K562 (cell line): ENCODE data around the gene ZNF264. TPM values are rescaled to one million over a fixed set of nuclear protein-coding genes. Genes with fewer than 3 reads are reported as not detected.

ENCODE experiments used
- BRD9 ChIP-seq: fragments of 450-650 bp; IDR thresholded peaks from 2 replicates; pipeline ENCODE4 v1.6.1; 2018; ENCODE audit warnings: low read depth; ENCODE audit not compliant: partially characterized antibody
- CEBPZ ChIP-seq: fragments of 150-350 bp; IDR thresholded peaks from 2 replicates; pipeline ENCODE4 v1.6.1; 2014; ENCODE audit warnings: low read depth, mild to moderate bottlenecking, low read length, borderline replicate concordance
- EHMT2 ChIP-seq: fragments of 450-650 bp; IDR thresholded peaks from 2 replicates; pipeline ENCODE4 v1.6.1; 2018; ENCODE audit warnings: antibody characterized with exemption
- EWSR1 ChIP-seq: fragments of 450-650 bp; IDR thresholded peaks from 2 replicates; pipeline ENCODE4 v1.6.1; 2018; ENCODE audit warnings: borderline replicate concordance, mild to moderate bottlenecking, low read depth, moderate library complexity; ENCODE audit not compliant: partially characterized antibody
- IRF1 ChIP-seq: sonication (generic); formaldehyde crosslinking; IDR thresholded peaks from 2 replicates; pipeline ENCODE4 v1.8.0; 2022; ENCODE audit warnings: missing genetic modification reagents, mild to moderate bottlenecking, borderline replicate concordance
- NFIC ChIP-seq: fragments of 450-650 bp; IDR thresholded peaks from 2 replicates; pipeline ENCODE4 v1.6.1; 2017; ENCODE audit warnings: mild to moderate bottlenecking, inconsistent platforms
- NFXL1 ChIP-seq: fragments of 450-650 bp; formaldehyde crosslinking; IDR thresholded peaks from 2 replicates; pipeline ENCODE4 v1.4.0; 2021; ENCODE audit warnings: mild to moderate bottlenecking
- NUFIP1 ChIP-seq: fragments of 450-650 bp; IDR thresholded peaks from 2 replicates; pipeline ENCODE4 v1.6.1; 2018; ENCODE audit not compliant: partially characterized antibody
- POLR2A ChIP-seq: fragments of 450-650 bp; conservative IDR thresholded peaks from 2 replicates; pipeline ENCODE4 v1.6.1; 2016
- RBFOX2 ChIP-seq: fragments of 200-400 bp; formaldehyde crosslinking; IDR thresholded peaks from 2 replicates; pipeline ENCODE4 v1.6.1; 2017; ENCODE audit warnings: low read depth, mild to moderate bottlenecking, low read length, moderate library complexity
- RHOXF2B ChIP-seq: fragments of 250-450 bp; sonication (Bioruptor Pico); conservative IDR thresholded peaks from 2 replicates; pipeline ENCODE4 v1.5.1; 2021
- SAP30 ChIP-seq: fragments of 200-600 bp; sonication (generic); IDR thresholded peaks from 2 replicates; pipeline ENCODE4 v1.6.1; 2012; ENCODE audit warnings: borderline replicate concordance, low read depth, mild to moderate bottlenecking, moderate library complexity, low read length, control low read depth, inconsistent platforms; ENCODE audit not compliant: insufficient read depth, poor library complexity, severe bottlenecking
- SMARCA4 ChIP-seq: fragments of 450-650 bp; IDR thresholded peaks from 2 replicates; pipeline ENCODE4 v1.6.1; 2016
- STAT5B ChIP-seq: fragments of 250-450 bp; sonication (Bioruptor Pico); IDR thresholded peaks from 2 replicates; pipeline ENCODE4 v1.8.0; 2021; ENCODE audit warnings: mild to moderate bottlenecking, inconsistent platforms
- TAF7 ChIP-seq: fragments of 450-650 bp; IDR thresholded peaks from 2 replicates; pipeline ENCODE4 v1.6.1; 2016; ENCODE audit warnings: missing genetic modification characterization, missing compliant biosample characterization
- TCF7 ChIP-seq: sonication (generic); IDR thresholded peaks from 2 replicates; pipeline ENCODE4 v1.6.1; 2016; ENCODE audit warnings: antibody characterized with exemption, borderline replicate concordance
- XRCC4 ChIP-seq: IDR thresholded peaks from one replicate; pipeline ENCODE4 v1.6.1; 2011; ENCODE audit not compliant: insufficient read depth, insufficient read length; ENCODE audit errors: extremely low read depth
- ZNF133 ChIP-seq: fragments of 250-450 bp; sonication (Bioruptor Pico); IDR thresholded peaks from 2 replicates; pipeline ENCODE4 v1.4.0; 2020; ENCODE audit warnings: mild to moderate bottlenecking
- ZNF175 ChIP-seq: fragments of 200-800 bp; sonication (Bioruptor generic); IDR thresholded peaks from 2 replicates; pipeline ENCODE4 v1.6.1; 2016; ENCODE audit warnings: low read depth, mild to moderate bottlenecking, missing genetic modification characterization, missing compliant biosample characterization
- ZNF217 ChIP-seq: sonication (generic); formaldehyde crosslinking; IDR thresholded peaks from 2 replicates; pipeline ENCODE4 v1.8.0; 2022; ENCODE audit warnings: mild to moderate bottlenecking, missing genetic modification reagents
- ZNF280B ChIP-seq: fragments of 250-450 bp; sonication (Bioruptor Pico); IDR thresholded peaks from 2 replicates; pipeline ENCODE4 v1.5.1; 2021; ENCODE audit warnings: mild to moderate bottlenecking
- ZNF316 ChIP-seq: fragments of 450-650 bp; IDR thresholded peaks from 2 replicates; pipeline ENCODE4 v1.6.1; 2016
- ZNF445 ChIP-seq: fragments of 250-450 bp; sonication (Bioruptor Pico); IDR thresholded peaks from 2 replicates; pipeline ENCODE4 v1.4.0; 2020; ENCODE audit warnings: low read depth, mild to moderate bottlenecking, moderate library complexity
- ZNF586 ChIP-seq: fragments of 450-650 bp; formaldehyde crosslinking; conservative IDR thresholded peaks from 2 replicates; pipeline ENCODE4 v1.4.0; 2020; ENCODE audit warnings: mild to moderate bottlenecking, moderate library complexity
- ZNF79 ChIP-seq: fragments of 250-450 bp; sonication (Bioruptor Pico); IDR thresholded peaks from 2 replicates; pipeline ENCODE4 v1.4.0; 2020; ENCODE audit warnings: low read depth, mild to moderate bottlenecking, moderate library complexity
- polyA plus RNA-seq, 8 experiments: library from polyadenylated mRNA; depleted of rRNA in 4 of 8; stranded (reverse) in 5 of 8; unstranded in 3 of 8; fragments of >200 nt; fragmentation: Nextera tagmentation in 2 of 8; fragmentation: Illumina TruSeq in 1 of 8; extraction: Ambion mirVana in 2 of 8; extraction: Trizol in 1 of 8; gene quantifications; 2 replicates each; pipeline versions ENCODE4 v1.2.1 to v1.2.3, GENCODE V29; 2011 to 2014; ENCODE audit warnings: inconsistent platforms in 1 of 8, missing spikeins in 1 of 8
- total RNA-seq, 7 experiments: library from RNA; depleted of rRNA in 6 of 7; stranded (reverse); fragments of >200 nt in 6 of 7; fragmentation: Illumina TruSeq in 2 of 7; extraction: Trizol in 2 of 7; gene quantifications; 2 replicates each; pipeline versions ENCODE4 v1.2.1 to v1.2.3, GENCODE V29; 2011 to 2021; ENCODE audit warnings: low replicate concordance in 1 of 7

The ZNF264 gene
- total and polyA plus RNA-seq, 9 of the 15 experiments (the other 6 are each of a cell fraction or from before 2014, with no cell fraction given) = 0.08 to 7.9 (median 1.3) TPM

GRCh38 chr19:57240311-57241090, 49.2 kb downstream of the ZNF264 start, which contains the start of gene ZNF805 (continued):
- TF ChIP-seq NUFIP1 (no peak), ZNF316 (no peak), ZNF79 (CRISPR knock-in tag) (no peak), TAF7 (tag) (no peak), EWSR1 (no peak), XRCC4 (no peak), SAP30 (peak; percentile 77), TCF7 (no peak), POLR2A (peak; percentile 84), ZNF280B (no peak), EHMT2 (peak; percentile 88), STAT5B (CRISPR knock-in tag) (no peak), CEBPZ (peak; percentile 66; the same call in 1 of the 2 replicates), SMARCA4 (no peak), IRF1 (CRISPR knock-in tag) (no peak), NFIC (peak; percentile 45; the same call in 1 of the 2 replicates), RBFOX2 (peak; percentile 91), RHOXF2B (CRISPR knock-in tag) (no peak), ZNF133 (no peak), NFXL1 (CRISPR knock-in tag) (no peak), ZNF445 (CRISPR knock-in tag) (no peak), BRD9 (no peak), ZNF586 (no peak), ZNF217 (CRISPR knock-in tag) (no peak), ZNF175 (0 out of 2 replicates have a peak, but pooled peaks have one; percentile 21)
